GM18867 (cell line): ENCODE data around the gene PJVK.
A peak's percentile ranks its signal among the peaks of the same experiment; 100 is the strongest.
"Not testable (repeated sequence)": the region's sequence is repeated elsewhere in the genome, so short reads cannot be mapped to it uniquely, and the experiment has no call there.

Source experiments
- ATAC-seq: cut with Tn5 transposase; IDR thresholded peaks from one replicate; pipeline ENCODE4 v1.9.1; 2021; ENCODE audit warnings: mild to moderate bottlenecking, moderate library complexity; ENCODE audit not compliant: unreplicated experiment

PJVK gene

DNA sequence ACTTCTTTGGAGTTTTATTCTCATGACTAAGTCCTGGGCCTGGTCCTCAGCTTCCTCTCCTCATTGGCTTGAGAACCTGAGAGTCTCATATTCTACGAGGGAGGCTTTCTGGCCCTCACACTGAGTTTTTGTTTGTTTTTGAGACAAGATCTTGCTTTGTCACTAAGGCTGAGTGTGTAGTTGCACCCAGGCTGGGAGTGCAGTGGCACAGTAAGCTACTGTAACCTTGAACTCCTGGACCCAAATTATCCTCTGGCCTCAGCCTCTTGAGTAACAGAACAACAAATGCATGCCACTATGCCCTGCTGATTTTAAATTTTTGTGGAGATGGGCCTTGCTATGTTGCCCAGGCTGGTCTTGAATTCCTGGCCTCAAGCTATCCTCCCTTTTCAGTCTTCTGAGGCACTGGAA, 22.8 kb upstream of the PJVK start:
- ATAC-seq, result no peak

DNA sequence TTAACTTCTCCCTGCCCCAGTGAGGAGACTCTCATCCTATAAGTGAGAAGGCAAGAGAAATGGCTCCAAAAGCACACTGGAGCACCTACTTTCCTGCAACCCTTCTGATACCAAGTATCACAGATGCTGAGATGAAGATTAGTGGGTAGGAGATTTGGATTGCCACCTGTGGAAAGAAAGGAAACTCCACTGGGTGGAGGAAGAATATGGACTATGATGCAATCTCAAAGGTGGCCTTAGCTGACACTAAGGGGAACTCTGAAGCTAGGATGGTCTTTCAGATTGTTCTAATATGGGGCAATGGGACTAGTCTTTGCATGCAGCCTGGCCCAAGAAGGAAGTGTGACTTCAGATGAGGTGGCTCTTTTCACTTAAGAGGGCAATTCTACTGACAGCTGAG, 21.8 kb upstream of the PJVK start:
- ATAC-seq, result no peak

DNA sequence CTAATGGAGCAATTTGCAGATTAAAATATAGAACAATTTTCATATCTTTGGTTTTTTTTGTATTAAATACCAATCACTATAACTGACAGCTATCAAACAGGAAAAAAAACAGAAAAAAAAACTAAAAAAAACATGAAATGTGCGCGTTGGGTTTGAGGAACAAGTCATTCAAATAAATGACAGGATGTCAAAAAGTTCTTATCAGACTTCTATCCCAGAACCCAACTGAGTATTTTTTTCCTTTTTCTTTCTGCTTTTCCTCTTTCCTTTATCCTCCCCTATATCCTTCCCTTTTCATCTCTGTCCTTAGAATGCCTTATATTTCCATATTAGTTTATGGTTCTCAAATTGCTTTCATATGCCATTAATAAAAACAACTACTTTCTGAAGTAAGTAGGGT, 14.5 kb upstream of the PJVK start:
- ATAC-seq, result no peak

DNA sequence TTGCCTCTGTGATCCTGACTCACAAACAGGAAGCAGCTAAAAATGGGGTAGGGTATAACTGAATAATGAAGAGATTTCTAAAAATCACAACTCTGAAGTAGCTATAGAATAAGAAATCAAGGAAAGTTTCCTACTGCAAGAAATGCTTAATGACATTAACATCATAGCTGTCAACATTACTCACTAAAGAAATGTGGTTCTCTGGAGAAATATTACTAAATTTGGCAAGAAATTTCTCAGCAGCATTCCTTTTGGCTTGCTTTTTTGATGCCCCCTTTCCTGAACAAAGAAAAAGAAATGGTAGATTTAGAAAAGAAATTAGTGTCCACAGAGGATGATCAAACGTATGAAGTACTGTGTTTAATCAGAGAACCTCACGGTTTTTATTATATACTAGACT, 9.8 kb upstream of the PJVK start:
- no peak for ATAC-seq

DNA sequence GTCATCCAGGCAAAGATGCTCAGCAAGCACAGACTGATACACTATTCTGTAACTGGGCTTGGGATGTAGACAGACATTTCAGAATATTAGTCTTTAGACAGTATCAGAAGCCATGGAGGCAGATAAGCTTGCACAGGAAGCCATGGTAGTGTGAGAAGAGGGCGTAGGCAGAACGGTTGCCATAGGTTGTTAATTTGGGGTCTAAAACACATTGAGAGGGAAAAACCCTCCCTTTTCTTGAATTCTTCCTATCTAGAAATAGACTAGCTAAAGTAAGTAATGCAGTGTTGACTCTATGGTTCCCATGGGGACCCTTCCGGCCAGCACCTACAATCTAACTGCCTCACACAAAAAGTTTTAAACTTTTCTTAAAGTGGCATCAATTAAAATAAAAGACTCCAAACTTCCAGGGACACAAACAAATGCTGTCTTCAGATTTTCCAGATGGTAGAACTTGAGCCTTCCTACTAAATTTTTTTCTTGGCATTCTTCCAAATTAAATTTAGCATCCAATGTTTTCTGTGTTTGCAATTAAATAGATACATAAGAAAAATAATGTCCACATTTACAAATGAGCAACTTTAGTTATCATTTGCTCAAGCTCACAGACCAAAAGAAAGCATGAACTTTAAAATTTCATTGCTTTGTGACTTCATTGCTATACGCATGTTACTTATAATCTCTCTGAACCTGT, 2.1 kb upstream of the PJVK start:
- no peak for ATAC-seq

DNA sequence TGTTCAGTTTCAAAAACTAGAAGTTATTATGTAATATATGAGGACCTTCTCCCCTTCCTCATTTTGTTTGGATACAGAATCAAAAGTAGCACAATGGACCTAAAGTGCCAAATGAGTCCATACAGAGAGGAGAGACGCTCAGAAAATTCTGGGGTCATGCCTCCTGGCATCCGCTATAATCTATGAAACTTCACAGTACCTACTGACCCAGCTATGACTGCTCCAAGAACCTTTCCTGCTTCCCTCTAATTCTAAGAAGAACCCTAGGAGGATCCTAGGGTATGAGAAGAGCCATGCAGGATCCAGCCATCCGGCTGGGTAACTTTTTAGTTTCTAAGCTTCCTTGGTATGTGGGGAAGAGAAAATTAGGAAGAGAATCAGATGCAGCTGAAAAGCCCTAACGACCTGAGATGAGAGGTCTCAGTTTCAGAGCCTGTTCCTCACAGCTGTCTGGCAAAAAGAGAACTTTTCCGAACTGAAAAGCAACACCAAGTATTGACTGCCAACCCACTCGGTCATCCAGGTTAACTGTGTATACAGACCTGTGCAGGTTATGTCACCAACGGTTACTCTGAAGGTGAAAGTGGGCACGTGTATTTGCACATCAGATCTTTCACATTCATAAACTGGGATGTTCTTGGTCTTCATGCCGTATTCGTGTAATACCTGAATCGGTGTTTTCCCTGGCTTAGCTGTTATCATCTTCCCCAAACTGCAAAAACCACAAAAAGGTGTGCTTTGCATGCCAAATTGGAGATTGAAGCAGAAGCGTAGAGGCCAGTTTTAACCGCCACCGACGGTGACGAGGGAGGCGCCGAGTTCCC, 1.3 kb upstream of the PJVK start:
- peak; percentile 14 for ATAC-seq

DNA sequence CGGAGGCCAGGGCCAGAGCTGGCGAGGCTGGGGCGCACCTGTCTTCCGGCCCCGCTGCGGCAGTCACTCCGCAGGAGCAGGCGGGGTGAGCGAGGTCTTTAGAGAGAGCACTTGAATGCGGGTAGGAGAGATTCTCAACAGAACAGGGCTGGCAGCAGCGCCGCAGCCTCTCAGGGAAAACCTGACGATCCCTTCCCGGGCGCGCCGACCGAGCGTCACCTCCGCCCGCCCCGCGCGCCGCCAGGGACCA, 729 bp upstream of the PJVK start:
- ATAC-seq, result peak; percentile 56

DNA sequence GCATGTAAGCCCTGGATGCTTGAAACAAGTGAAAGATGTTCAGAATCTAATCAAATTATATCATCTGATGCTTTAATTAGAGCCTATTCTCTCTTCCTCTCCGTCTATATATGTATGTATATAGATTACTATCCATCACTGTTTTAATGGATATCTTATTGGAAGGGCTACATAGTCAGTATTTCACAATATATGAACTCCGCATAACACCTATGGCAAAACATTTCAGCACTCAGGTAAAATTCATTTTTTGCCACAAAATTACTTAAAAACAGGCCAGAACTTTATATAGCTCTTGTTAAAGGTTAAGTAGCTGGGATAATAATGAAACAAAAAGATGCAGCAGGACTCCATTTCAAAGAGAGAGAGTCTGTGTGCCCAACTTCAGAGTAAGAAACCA, 1.2 kb downstream of the PJVK start:
- no peak for ATAC-seq

DNA sequence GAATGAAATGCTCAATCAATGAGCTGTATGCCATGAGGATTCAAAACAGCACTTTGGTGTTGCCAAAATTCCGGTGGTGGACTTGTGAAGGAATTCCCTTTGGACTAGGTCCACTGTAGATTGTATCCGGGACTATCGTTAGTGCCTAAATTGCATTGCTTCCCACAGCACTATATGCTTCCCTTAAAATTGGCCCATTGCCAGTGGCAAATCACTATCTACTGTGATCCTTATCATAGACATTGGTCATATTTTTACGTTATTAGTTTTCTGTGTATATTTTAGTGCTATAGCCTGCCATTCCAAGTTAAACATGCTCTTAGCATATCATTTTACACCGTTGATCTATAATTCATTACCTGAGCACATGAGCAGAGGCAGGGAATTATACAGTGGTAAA, 1.7 kb downstream of the PJVK start:
- ATAC-seq, result no peak

DNA sequence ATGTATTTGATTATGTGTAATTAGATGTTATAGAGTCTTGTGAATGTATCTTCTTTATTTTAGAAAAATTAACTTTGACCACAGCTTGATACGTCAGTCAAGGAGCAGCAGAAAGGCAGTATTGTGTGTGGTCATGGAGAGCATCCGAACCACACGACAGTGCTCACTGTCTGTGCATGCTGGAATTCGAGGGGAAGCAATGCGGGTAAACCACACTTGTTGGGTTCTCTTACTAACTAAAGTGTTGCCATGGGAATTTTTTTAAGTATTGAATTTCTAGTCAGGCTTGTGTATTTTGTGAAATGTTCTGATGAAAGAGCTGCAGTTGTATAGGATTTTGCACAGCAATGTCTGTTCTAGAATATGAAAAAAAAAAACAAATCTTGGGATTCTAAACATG, 4.8 kb downstream of the PJVK start:
- ATAC-seq, result no peak

DNA sequence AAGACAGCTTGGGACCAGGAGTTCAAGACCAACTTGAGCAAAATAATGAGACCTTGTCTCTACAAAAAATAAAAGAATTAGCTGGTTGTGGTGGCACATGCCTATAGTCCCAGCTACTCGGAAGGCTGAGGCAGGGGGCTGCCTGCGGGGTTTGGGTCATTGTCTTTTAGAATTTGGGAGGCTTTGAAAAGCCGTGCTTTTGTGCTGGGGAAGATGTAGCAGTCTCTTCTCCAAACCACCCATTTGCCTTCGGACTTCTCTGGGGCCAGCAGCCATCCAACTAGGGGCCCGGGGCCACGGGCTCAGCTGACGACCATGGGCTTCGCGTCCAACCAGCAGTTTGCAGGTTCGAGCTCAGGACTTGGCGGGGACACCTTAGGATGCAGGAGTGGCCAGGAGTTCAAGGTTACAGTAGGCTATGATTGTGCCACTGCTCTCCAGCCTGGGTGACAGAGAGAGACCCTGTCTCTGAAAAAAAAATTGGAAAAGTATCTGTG, 6.3 kb downstream of the PJVK start:
- ATAC-seq, result no peak

DNA sequence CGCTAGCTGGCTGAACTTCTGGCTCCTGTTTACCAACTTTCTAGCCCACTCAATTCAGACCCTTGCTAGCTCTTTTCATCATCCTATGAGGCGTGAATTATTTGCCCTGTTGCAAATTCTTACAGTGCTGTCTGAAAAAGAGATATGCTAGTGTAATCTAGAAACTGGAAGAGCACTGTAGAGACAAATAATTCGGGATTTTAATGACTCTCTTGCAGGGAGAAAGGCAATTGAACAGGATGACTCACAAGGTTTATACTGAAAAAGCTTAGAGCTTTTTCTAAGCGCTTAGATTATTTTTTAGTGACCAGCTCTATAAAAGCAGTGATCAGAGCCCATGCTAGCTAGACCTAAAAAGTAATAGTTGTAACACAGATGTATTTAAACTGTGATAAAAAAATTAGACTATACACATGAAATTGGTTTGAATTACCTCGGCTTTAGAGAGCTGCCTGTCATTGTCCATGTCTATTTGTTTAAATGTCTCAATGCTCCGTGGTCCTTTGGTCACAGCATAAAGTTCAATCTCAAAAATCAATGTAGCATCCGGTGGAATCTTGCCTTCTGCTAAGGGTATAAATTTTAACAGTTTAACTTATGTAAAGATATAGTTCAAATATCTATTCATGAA, 18.2 kb downstream of the PJVK start:
- ATAC-seq, result no peak

DNA sequence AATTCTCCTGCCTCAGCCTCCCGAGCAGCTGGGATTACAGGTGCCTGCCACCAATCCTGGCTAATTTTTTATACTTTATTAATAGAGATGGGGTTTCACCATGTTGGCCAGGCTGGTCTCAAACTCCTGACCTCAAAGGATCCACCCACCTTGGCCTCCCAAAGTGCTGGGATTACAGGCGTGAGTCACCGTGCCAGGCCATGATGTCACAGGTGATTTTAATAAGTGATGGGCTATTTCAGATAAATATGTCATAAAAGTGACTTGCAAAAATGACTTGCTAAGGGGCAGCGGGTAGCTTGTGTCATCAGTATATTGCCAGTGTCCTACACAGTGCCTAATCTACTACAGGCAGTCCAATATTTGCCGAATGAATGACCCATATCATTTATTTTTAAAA, 20.1 kb downstream of the PJVK start:
- ATAC-seq, result not testable (repeated sequence)

DNA sequence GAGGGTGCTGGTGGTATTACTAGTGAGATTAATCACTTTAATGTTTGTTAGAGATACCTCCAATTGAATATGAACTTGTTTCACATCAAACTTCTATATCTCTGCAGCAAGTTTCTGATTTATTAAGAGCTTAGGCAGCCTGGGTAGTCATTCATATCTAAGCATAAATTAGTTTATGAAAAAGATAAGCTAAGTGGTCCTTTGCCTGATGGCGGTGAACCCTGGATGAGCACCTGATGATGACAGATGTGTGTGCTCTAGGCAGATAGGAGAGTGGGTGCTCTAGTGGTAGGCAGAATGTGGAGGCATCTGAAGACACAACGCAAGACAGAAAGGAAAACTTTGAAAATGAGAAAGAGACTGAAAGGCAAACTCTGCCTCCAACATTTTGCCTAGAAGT, 22.2 kb downstream of the PJVK start:
- ATAC-seq, result no peak

DNA sequence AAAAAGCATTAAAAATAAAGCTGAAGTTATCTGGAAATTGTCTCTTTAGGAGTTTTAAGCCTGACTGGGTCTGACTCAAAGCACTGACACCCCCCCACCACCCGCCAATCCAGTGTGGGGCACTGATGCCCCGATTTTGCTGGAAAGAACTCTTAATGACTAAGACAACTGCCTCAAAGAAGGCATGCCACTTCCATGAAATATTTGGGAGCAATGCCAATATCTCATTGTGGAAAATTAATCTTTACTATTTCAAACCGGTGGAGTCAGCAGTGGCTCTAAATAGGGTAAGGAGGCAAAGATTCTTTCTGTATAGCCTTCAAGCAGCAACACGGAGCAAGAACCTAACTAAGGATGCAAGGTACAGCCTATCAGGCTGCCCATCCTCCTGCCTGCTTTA, 22.8 kb downstream of the PJVK start:
- ATAC-seq, result no peak

DNA sequence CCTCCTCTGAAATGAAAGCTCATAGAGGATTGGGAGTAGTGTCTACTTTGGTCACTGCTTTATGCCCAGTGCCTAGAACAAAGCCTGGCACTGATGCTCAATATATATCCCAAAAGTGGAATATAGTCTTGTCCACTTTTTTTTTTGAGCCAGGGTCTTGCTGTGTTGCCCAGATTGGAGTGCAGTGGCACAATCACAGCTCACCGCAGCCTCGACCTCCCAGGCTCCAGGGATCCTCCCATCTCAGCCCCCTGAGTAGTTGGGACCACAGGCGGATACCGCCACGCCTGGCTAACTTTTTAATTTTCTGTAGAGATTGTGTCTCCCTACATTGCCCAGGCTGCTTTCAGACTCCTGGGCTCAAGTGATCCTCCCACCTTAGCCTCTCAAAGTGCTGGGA, 23.4 kb downstream of the PJVK start:
- no peak for ATAC-seq

DNA sequence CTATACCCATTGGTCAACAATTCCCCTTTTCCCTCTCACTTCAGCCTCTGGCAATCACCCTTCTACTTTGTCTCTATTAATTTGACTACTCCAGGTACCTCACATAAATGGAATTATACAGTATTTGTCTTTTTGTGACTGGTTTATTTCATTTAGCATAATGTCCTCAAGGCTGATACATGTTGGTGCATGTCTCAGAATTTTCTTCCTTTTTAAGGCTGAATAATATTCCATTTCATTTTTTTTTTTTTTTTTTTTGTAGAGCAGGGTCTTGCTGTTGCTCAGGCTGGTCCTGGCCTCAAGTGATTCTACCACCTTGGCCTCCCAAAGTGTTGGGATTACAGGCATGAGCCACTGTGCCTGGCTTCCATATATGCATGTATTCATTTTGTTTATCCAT, 25.3 kb downstream of the PJVK start:
- no peak for ATAC-seq

DNA sequence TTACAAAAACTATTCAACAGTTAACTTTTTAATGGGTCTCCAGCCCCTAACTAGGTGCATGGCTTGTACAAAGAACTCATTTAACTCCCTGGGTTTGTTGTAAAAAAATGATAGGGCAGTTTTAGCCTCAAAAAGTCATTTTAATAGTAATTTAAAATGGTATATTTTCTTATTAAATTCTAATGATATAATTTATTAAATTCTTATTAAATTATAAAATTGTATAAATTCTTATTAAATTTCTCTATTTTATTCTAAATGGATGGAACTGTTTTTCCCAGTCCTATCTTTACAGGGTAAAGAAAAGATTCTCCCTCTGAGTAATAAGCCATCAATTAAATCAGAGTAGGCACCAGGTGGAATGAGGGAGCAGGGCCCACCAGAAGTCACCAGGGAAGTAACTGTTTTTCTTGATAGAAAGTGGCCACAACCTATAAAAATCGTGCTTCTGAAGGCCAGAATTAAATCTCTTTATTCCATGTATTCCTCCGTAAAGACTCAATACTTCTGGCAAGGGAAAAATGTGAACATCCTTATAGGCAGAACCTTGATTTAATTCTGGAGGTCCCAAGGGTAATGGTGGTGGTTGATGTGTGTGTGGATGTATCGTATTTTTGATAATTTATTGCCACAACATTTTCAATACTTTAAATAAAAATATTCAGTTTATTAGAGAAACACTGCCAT, 26.4 kb downstream of the PJVK start:
- no peak for ATAC-seq

DNA sequence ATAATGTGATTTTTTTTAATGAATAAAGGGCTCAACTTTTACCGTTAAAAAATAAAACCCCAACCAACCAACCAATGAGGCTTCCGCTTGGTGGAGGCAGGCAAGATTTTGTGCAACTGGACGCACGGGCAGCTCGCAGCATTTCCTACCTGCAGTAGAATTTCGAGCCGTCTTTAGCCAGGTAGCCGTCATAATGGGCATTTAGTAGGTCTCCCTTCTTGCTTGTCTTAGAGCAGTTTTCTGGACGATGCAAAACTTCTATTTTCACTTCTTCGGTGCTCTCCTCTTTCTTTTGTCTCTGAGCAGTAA, 26.9 kb downstream of the PJVK start:
- peak; percentile 4 for ATAC-seq

DNA sequence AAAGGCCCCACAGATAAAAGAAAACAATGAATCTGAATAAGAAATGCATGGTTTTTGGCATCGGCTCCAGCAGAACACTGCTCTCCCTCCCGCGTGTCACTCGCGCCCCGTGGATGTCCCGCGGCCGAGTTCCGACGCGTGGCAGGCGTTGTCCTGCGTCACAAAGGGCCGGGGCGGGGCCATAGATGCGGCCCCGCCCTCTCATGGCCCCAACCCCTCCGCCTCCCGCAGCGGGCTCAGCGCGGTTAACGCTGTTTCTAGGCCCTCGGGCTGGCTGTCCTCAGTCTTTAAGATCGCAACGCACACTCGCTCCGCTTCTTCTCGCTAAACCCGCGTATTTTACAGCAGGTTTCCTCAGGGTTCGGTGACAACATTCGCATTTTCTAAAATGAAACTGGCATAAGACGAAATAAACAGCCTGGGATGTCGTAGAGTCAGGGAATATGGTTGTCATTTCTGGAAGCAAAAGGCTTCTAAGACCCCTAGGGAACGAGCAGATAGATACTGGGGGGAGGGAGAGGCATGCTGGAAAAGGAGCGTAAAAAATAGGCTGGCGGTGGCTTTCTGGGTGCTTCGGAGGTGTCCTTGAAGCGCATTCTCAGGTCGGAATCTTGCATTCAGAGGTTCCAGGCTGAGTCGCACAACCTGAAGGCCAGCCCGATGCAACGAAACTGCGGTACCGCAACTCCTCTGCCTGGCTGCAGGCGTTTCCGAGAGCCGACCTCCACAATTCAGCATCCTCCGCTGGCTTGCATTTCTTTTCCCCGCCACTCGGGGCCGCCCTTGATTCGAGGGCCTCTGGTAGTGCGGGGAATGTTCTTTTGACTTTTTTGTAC, 27.5 kb downstream of the PJVK start, which contains the start of gene FKBP7:
TSS of gene FKBP7 (minus strand) at position 162 of the 836 bp plus-strand sequence. CDS start at position 61, 101 bp downstream.
- peak; percentile 53 for ATAC-seq

DNA sequence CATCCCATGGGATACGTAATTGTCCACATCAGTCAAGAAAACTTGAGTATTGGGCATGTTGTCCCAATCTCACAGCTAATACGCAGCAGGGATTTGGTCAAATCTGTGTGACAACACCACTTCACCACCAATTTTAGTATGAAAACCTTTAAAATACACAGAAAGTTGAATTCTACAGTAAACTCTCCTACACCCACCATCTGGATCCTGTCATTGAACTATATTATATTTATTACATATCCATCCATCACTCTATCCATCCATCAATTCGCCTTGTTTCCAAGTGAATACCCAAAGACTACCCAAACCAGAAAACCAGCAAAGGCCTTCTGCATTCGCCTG, 28.1 kb downstream of the PJVK start:
- no peak for ATAC-seq
